Panc1 (cell line): ENCODE data around the gene AMBP. TPM values are rescaled to one million over a fixed set of nuclear protein-coding genes. Genes with fewer than 3 reads are reported as not detected.

ENCODE experiments used
- ATAC-seq: fragments of 200-7000 bp; cut with Tn5 transposase; 2 replicates; pipeline ENCODE4 v1.9.1; 2020; ENCODE audit warnings: mild to moderate bottlenecking, moderate library complexity
- BruUV-seq: library from RNA; stranded (reverse); fragments of 400-500 nt; replicated peaks from 2 replicates; lab custom pipeline; 2021; lab: Mats Ljungman, UMichigan
- CTCF ChIA-PET: fragments of 300-600 bp; sonication (Branson Sonifier 250); formaldehyde crosslinking; loops from one replicate; lab custom pipeline; 2022; ENCODE audit warnings: antibody characterized with exemption; lab: Charles Lee
- POLR2A ChIA-PET: fragments of 300-600 bp; sonication (Branson Sonifier 250); formaldehyde crosslinking; loops from one replicate; lab custom pipeline; 2022; ENCODE audit warnings: antibody characterized with exemption; lab: Charles Lee
- DNase-seq: peaks from one replicate; pipeline ENCODE4 v3.0.0-alpha.2; 2010; ENCODE audit warnings: low read depth, low spot score
- H3K27ac ChIP-seq: 2 replicates; pipeline ENCODE4 v1.5.1; 2011; ENCODE audit warnings: mild to moderate bottlenecking, low read length, inconsistent platforms
- H3K27me3 ChIP-seq: fragments of 200-500 bp; sonication (Bioruptor generic); 2 replicates; pipeline ENCODE4 v1.6.0; 2014; ENCODE audit warnings: low read length, inconsistent platforms; ENCODE audit not compliant: control insufficient read depth, insufficient read depth
- H3K36me3 ChIP-seq: fragments of 200-500 bp; sonication (Bioruptor generic); 2 replicates; pipeline ENCODE4 v1.5.1; 2014; ENCODE audit warnings: inconsistent platforms, mild to moderate bottlenecking, low read length, moderate library complexity; ENCODE audit not compliant: control insufficient read depth, insufficient read depth
- H3K4me1 ChIP-seq: 2 replicates; pipeline ENCODE4 v1.5.1; 2011; ENCODE audit warnings: inconsistent platforms, mild to moderate bottlenecking, low read length, moderate library complexity; ENCODE audit not compliant: control insufficient read depth, insufficient read depth
- H3K4me3 ChIP-seq, 2 experiments: 2 replicates each; pipeline ENCODE4 v1.5.1; 2011 to 2012; ENCODE audit warnings: low read depth in 2 of 2, low read length in 2 of 2, mild to moderate bottlenecking in 2 of 2, inconsistent platforms in 1 of 2, moderate library complexity in 1 of 2
- H3K9me3 ChIP-seq: fragments of 200-500 bp; sonication (Bioruptor generic); 2 replicates; pipeline ENCODE4 v1.5.1; 2014; ENCODE audit warnings: low read depth, mild to moderate bottlenecking, inconsistent platforms, low read length, moderate library complexity; ENCODE audit not compliant: control insufficient read depth, insufficient read depth
- POLR2AphosphoS5 ChIP-seq: IDR thresholded peaks from 2 replicates; pipeline ENCODE4 v1.6.1; 2012; ENCODE audit warnings: mild to moderate bottlenecking, low read depth, low read length, moderate library complexity
- SIN3A ChIP-seq: IDR thresholded peaks from 2 replicates; pipeline ENCODE4 v1.6.1; 2012; ENCODE audit warnings: low read depth, mild to moderate bottlenecking, low read length, moderate library complexity, borderline replicate concordance; ENCODE audit not compliant: insufficient read depth
- TCF7L2 ChIP-seq: IDR thresholded peaks from 2 replicates; pipeline ENCODE4 v1.6.1; 2011; ENCODE audit warnings: mild to moderate bottlenecking, low read depth, low read length, inconsistent platforms
- in situ Hi-C: cut with HindIII; loops from 2 replicates; pipeline ENCODE4 v1.10.0; 2016; ENCODE audit warnings: low sequenced_read_pairs, low pct_unique_long_range_greater_than_20kb
- intact Hi-C: fragments of 100-400 bp; cut with micrococcal nuclease; formaldehyde crosslinking; loops from one replicate; pipeline ENCODE4 v1.10.0; 2022; ENCODE audit not compliant: unreplicated experiment
- total RNA-seq: library from RNA; stranded (reverse); gene quantifications from one replicate; pipeline ENCODE4 v1.2.1, GENCODE V29; 2021; ENCODE audit not compliant: unreplicated experiment
- TF ChIP-seq, protein P1 (sequence below), 2 experiments: IDR thresholded peaks; 2 replicates each; pipeline ENCODE4 v1.6.1; 2011 to 2012; ENCODE audit warnings: low read depth in 2 of 2, control low read depth in 1 of 2, low read length in 1 of 2, mild to moderate bottlenecking in 1 of 2, moderate library complexity in 1 of 2; ENCODE audit not compliant: insufficient read depth in 1 of 2
- TF ChIP-seq, protein P2 (sequence below): fragments of 450-650 bp; IDR thresholded peaks from 2 replicates; pipeline ENCODE4 v1.5.1; 2017; ENCODE audit warnings: mild to moderate bottlenecking

AMBP gene
- total RNA-seq, 1 experiment from 2014 or later = 1.7 TPM

DNA sequence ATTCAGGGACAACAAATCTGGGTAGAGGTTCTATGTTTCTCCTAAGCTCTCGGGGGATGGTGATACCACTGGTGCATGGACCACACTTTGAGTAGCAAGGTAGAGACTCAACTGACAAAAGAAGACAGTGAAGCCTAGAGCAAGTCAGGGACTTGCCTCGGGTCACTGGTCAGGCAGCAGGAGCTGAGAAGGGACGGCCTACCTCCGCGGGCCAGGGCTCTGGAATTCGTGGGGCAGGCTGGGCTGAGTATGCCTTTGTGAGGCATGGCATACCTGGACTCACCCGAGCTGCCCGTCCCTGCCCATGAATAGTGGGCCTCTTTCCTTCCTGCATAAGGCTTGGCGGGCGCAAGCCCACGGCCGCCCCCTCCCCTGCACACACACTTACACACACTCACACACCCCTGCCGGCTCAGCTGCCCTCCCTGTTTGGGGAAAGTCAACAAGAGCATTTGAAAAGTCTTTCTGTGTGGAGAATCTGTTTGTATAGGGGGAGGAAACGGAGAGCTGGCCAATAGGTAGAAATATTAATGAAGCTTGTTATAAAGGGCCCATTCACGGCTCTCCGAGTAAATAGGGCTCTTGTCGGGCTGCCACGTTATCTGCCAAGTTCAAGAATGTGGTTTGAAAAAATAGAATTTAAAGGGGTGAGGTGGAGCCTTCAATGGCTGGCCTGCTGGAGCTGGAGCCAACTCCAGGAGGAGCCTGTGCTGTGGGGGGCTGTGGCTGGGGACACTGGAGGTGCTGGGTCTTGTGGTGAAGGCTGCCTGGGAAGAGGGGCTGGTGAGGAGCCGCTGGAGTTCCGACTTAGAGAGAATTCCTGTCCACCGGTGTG, 40.1 kb upstream of the AMBP start:
- Histone ChIP-seq H3K27ac (no peak overlapping the region), H3K36me3 (no peaks in the 10 kb centered on the region), H3K4me3 (no peak overlapping the region), H3K27me3 (no peaks in the 10 kb centered on the region; the same call in 1 of the 2 replicates), H3K9me3 (no peaks in the 10 kb centered on the region), H3K4me1 (no peaks in the 10 kb centered on the region)
- ChIA-PET CTCF (interaction anchor here (0.5 kb wide), 1 partner anchor 154 kb away, joined by 3 read pairs; no protein-coding TSS in a partner anchor), POLR2A (interaction anchor here (0.6 to 1.1 kb wide), 3 partner anchors 14 to 314 kb away, joined by 3 read pairs; no protein-coding TSS in a partner anchor)
- no peak for DNase-seq
- BruUV-seq = no TSS peak
- ATAC-seq = no peak
- in situ Hi-C loops (no loop called here), intact Hi-C loops (no loop called here)
- no peak for TF ChIP-seq TCF7L2

DNA sequence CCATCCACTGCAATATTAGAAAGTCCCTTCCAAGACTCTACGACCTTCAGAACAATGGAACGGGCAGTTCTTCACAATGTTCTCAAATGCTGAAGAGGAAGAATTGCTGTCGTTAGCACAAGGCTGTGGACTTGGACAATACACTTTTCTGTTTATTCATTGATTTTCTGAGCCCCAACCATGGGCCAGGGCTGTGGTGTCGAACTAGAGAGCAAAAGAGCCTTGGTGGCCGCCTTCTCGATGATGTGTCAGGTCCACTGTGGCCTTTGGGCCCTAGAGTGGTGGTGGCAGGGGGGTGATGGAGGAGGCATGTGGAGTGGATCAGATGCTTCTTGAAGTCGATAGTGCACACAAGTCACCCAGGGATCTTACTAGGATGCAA, 39.5 kb upstream of the AMBP start:
- ChIA-PET POLR2A (no interaction called here), CTCF (no interaction called here)
- no TSS peak for BruUV-seq
- ATAC-seq (no peak), DNase-seq (no peak)
- intact Hi-C loops = no loop called here
- Histone ChIP-seq H3K36me3 (no peaks in the 10 kb centered on the region), H3K27me3 (no peaks in the 10 kb centered on the region; the same call in 1 of the 2 replicates), H3K4me1 (no peaks in the 10 kb centered on the region), H3K4me3 (no peak overlapping the region), H3K9me3 (no peaks in the 10 kb centered on the region), H3K27ac (no peak overlapping the region)
- in situ Hi-C loops = no loop called here
- TF ChIP-seq SIN3A (no peak), TCF7L2 (no peak), POLR2AphosphoS5 (no peak)
- TF ChIP-seq, protein P1, sequence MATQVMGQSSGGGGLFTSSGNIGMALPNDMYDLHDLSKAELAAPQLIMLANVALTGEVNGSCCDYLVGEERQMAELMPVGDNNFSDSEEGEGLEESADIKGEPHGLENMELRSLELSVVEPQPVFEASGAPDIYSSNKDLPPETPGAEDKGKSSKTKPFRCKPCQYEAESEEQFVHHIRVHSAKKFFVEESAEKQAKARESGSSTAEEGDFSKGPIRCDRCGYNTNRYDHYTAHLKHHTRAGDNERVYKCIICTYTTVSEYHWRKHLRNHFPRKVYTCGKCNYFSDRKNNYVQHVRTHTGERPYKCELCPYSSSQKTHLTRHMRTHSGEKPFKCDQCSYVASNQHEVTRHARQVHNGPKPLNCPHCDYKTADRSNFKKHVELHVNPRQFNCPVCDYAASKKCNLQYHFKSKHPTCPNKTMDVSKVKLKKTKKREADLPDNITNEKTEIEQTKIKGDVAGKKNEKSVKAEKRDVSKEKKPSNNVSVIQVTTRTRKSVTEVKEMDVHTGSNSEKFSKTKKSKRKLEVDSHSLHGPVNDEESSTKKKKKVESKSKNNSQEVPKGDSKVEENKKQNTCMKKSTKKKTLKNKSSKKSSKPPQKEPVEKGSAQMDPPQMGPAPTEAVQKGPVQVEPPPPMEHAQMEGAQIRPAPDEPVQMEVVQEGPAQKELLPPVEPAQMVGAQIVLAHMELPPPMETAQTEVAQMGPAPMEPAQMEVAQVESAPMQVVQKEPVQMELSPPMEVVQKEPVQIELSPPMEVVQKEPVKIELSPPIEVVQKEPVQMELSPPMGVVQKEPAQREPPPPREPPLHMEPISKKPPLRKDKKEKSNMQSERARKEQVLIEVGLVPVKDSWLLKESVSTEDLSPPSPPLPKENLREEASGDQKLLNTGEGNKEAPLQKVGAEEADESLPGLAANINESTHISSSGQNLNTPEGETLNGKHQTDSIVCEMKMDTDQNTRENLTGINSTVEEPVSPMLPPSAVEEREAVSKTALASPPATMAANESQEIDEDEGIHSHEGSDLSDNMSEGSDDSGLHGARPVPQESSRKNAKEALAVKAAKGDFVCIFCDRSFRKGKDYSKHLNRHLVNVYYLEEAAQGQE (IDR thresholded peaks at IDR 0.05; ENCODE audit: insufficient read depth in 1 of 2, low read depth in 2 of 2, low read length in 1 of 2) = no peak
- TF ChIP-seq, protein P2, sequence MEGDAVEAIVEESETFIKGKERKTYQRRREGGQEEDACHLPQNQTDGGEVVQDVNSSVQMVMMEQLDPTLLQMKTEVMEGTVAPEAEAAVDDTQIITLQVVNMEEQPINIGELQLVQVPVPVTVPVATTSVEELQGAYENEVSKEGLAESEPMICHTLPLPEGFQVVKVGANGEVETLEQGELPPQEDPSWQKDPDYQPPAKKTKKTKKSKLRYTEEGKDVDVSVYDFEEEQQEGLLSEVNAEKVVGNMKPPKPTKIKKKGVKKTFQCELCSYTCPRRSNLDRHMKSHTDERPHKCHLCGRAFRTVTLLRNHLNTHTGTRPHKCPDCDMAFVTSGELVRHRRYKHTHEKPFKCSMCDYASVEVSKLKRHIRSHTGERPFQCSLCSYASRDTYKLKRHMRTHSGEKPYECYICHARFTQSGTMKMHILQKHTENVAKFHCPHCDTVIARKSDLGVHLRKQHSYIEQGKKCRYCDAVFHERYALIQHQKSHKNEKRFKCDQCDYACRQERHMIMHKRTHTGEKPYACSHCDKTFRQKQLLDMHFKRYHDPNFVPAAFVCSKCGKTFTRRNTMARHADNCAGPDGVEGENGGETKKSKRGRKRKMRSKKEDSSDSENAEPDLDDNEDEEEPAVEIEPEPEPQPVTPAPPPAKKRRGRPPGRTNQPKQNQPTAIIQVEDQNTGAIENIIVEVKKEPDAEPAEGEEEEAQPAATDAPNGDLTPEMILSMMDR = no peak
